Measurements from ENCODE around the gene TSPAN2. TPM values are rescaled to one million over a fixed set of nuclear protein-coding genes. Genes with fewer than 3 reads are reported as not detected.

Gene TSPAN2
- total RNA-seq, 1 experiment from 2014 or later: 6.8 TPM

DNA sequence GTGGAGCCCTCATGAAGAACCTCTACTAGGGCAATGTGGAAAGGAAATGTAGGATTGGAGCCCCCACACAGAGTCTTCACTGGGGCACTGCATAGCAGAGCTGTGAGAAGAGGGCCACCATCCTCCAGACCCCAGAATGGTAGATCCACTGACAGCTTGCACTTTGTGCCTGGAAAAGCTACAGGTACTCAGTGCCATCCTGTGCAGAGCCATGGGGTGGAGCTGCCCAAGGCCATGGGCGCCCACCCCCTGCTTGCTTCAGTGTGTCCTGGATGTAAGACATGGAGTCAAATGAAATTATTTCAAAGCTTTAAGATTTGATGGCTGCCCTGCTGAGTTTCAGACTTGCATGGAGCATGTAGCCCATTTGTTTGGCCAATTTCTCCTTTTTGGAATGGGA is 76.9 kb downstream of the TSPAN2 start:
- Histone ChIP-seq H3K9me3 (no peaks in the 10 kb centered on the region), H3K4me1 (no peaks in the 10 kb centered on the region), H3K4me3 (ENCODE audit: low read depth, low read length) (no peak overlapping the region), H3K27me3 (replicated peaks; ENCODE audit: control insufficient read depth, insufficient read depth, low read length) (no peaks in the 10 kb centered on the region), H3K36me3 (ENCODE audit: control insufficient read depth, insufficient read depth, low read length) (no peaks in the 10 kb centered on the region)
- H3K27me3 Mint-ChIP-seq (ENCODE audit: insufficient read depth, unreplicated experiment): no peaks in the 10 kb centered on the region
- CTCF ChIA-PET: no interaction called here
- DNase-seq: no peak
- no peaks in the 10 kb centered on the region for H3K4me1 Mint-ChIP-seq (ENCODE audit: low read depth, unreplicated experiment)
- intact Hi-C loops (cut with micrococcal nuclease; ENCODE audit: unreplicated experiment): no loop called here
- no peak overlapping the region for H3K27ac Mint-ChIP-seq (ENCODE audit: unreplicated experiment)
- POLR2A ChIA-PET: no interaction called here
- TF ChIP-seq, protein P1, sequence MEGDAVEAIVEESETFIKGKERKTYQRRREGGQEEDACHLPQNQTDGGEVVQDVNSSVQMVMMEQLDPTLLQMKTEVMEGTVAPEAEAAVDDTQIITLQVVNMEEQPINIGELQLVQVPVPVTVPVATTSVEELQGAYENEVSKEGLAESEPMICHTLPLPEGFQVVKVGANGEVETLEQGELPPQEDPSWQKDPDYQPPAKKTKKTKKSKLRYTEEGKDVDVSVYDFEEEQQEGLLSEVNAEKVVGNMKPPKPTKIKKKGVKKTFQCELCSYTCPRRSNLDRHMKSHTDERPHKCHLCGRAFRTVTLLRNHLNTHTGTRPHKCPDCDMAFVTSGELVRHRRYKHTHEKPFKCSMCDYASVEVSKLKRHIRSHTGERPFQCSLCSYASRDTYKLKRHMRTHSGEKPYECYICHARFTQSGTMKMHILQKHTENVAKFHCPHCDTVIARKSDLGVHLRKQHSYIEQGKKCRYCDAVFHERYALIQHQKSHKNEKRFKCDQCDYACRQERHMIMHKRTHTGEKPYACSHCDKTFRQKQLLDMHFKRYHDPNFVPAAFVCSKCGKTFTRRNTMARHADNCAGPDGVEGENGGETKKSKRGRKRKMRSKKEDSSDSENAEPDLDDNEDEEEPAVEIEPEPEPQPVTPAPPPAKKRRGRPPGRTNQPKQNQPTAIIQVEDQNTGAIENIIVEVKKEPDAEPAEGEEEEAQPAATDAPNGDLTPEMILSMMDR (IDR thresholded peaks at IDR 0.05; ENCODE audit: insufficient read depth in 1 of 2, low read depth in 1 of 2, low read length in 1 of 2, severe bottlenecking in 1 of 2, unreplicated experiment in 1 of 2): no peak
- H3K9me3 Mint-ChIP-seq (ENCODE audit: unreplicated experiment): no peaks in the 10 kb centered on the region
- H3K36me3 Mint-ChIP-seq (ENCODE audit: insufficient read depth, unreplicated experiment): no peaks in the 10 kb centered on the region
- no TSS peak for BruUV-seq (replicated peaks)
- no peak overlapping the region for H3K4me3 Mint-ChIP-seq (ENCODE audit: unreplicated experiment)

DNA sequence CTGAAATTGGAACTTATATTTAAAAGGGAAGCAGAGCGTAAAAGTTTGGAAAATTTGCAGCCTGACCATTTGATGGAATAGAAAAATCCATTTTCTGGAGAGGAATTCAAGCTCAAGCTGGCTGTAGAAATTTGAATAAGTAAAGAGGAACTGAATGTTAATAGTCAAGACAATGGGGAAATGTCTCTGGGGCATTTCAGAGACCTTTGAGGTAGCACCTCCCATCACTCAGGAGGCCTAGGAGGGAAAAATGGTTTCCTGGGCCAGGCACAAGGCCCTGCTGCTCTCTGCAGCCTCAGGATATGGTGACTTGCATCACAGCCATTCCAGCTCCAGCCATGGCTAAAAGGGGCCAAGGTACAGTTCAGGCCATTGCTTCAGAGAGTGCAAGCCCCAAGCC is 77.3 kb downstream of the TSPAN2 start:
- TF ChIP-seq, protein P1 (IDR thresholded peaks at IDR 0.05; ENCODE audit: insufficient read depth in 1 of 2, low read depth in 1 of 2, low read length in 1 of 2, severe bottlenecking in 1 of 2, unreplicated experiment in 1 of 2): no peak
- no peaks in the 10 kb centered on the region for H3K4me1 ChIP-seq

DNA sequence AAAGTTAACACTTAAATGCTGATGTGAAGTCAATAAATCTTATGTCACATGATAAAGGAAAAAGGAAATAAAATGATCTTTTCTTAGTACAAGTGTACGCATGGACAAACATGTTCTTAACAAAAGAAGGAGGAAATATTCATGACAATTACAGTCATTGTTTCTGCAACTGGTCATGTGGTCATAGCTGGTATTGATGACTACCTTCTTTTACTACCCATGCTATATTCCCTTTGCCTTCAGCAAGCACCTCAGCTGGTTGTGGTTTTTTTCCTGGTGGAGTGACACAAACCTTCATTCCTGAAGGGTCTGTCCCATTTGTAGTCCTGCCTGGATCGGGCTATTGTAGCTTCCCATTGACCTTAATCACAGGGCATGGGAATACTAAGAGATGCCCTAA is 83.1 kb downstream of the TSPAN2 start:
- intact Hi-C loops (cut with micrococcal nuclease; ENCODE audit: unreplicated experiment): no loop called here
- POLR2A ChIA-PET: no interaction called here
- Mint-ChIP-seq H3K36me3 (ENCODE audit: insufficient read depth, unreplicated experiment) (no peaks in the 10 kb centered on the region), H3K9me3 (ENCODE audit: unreplicated experiment) (no peaks in the 10 kb centered on the region), H3K4me3 (ENCODE audit: unreplicated experiment) (no peak overlapping the region), H3K27me3 (ENCODE audit: insufficient read depth, unreplicated experiment) (no peaks in the 10 kb centered on the region), H3K27ac (ENCODE audit: unreplicated experiment) (no peak overlapping the region), H3K4me1 (ENCODE audit: low read depth, unreplicated experiment) (no peaks in the 10 kb centered on the region)
- CTCF ChIA-PET: interaction anchor here (0.7 kb wide), 1 partner anchor 461 kb away, joined by 4 read pairs; no protein-coding TSS in a partner anchor
- no peaks in the 10 kb centered on the region for H3K4me1 ChIP-seq
- H3K4me3 ChIP-seq (ENCODE audit: low read depth, low read length): no peak overlapping the region
- H3K27me3 ChIP-seq (replicated peaks; ENCODE audit: control insufficient read depth, insufficient read depth, low read length): no peaks in the 10 kb centered on the region
- TF ChIP-seq, protein P1 (IDR thresholded peaks at IDR 0.05; ENCODE audit: insufficient read depth in 1 of 2, low read depth in 1 of 2, low read length in 1 of 2, severe bottlenecking in 1 of 2, unreplicated experiment in 1 of 2): no peak
- BruUV-seq (replicated peaks): no TSS peak
- DNase-seq: no peak
- no peaks in the 10 kb centered on the region for H3K36me3 ChIP-seq (ENCODE audit: control insufficient read depth, insufficient read depth, low read length)
- H3K9me3 ChIP-seq: no peaks in the 10 kb centered on the region

More for the DNA sequence above, 77.3 kb downstream of the TSPAN2 start:
- H3K27ac Mint-ChIP-seq (ENCODE audit: unreplicated experiment): no peak overlapping the region
- no peaks in the 10 kb centered on the region for H3K4me1 Mint-ChIP-seq (ENCODE audit: low read depth, unreplicated experiment)
- no peaks in the 10 kb centered on the region for H3K27me3 ChIP-seq (replicated peaks; ENCODE audit: control insufficient read depth, insufficient read depth, low read length)
- POLR2A ChIA-PET: no interaction called here
- BruUV-seq (replicated peaks): no TSS peak
- H3K4me3 Mint-ChIP-seq (ENCODE audit: unreplicated experiment): no peak overlapping the region
- H3K36me3 Mint-ChIP-seq (ENCODE audit: insufficient read depth, unreplicated experiment): no peaks in the 10 kb centered on the region
- H3K9me3 Mint-ChIP-seq (ENCODE audit: unreplicated experiment): no peaks in the 10 kb centered on the region
- no peaks in the 10 kb centered on the region for H3K27me3 Mint-ChIP-seq (ENCODE audit: insufficient read depth, unreplicated experiment)
- no peaks in the 10 kb centered on the region for H3K9me3 ChIP-seq
- no peak overlapping the region for H3K4me3 ChIP-seq (ENCODE audit: low read depth, low read length)
- no peaks in the 10 kb centered on the region for H3K36me3 ChIP-seq (ENCODE audit: control insufficient read depth, insufficient read depth, low read length)
- intact Hi-C loops (cut with micrococcal nuclease; ENCODE audit: unreplicated experiment): no loop called here
- DNase-seq: no peak
- CTCF ChIA-PET: no interaction called here

Other genes starting within 250 kb of the TSPAN2 start
- gene SYCP1, start 234.6 kb downstream of the TSPAN2 start, total RNA-seq (2022): not detected in 2 replicates
- gene TSHB, start 59.7 kb downstream of the TSPAN2 start, total RNA-seq (2022): not detected in 2 replicates
- not detected in 2 replicates for gene NGF, start 248.7 kb upstream of the TSPAN2 start, total RNA-seq (2022)